Body of pancreas (tissue), 4 donors: ENCODE data around the gene RELL2. TPM values are rescaled to one million over a fixed set of nuclear protein-coding genes. Genes with fewer than 3 reads are reported as not detected.

ENCODE experiments used
- ATAC-seq: fragments of 150-250 bp; one replicate; pipeline ENCODE4 v1.9.1; 2016
- DNase-seq, 4 donors: peaks; one replicate each; pipeline ENCODE4 v3.0.0-alpha.2; 2019
- H3K27ac ChIP-seq, 4 donors: fragments of 200-600 bp; sonication (generic); 1 replicate in 3 of 4; 2 replicates in 1 of 4; pipeline versions ENCODE4 v1.5.1 to v1.6.1; 2016 to 2019; ENCODE audit warnings: mild to moderate bottlenecking in 1 of 4, mixed read lengths in 1 of 4, moderate library complexity in 1 of 4
- H3K27me3 ChIP-seq, 2 donors: fragments of 200-600 bp; sonication (generic); one replicate each; pipeline ENCODE4 v1.6.0; 2016; ENCODE audit warnings: mild to moderate bottlenecking in 1 of 2
- H3K36me3 ChIP-seq, 2 donors: fragments of 200-600 bp; sonication (generic); replicated peaks in 1 of 2; 2 replicates each; pipeline ENCODE4 v1.5.1; 2016; ENCODE audit warnings: low read depth in 2 of 2; ENCODE audit not compliant: insufficient read depth in 1 of 2
- H3K4me1 ChIP-seq: fragments of 200-600 bp; sonication (generic); one replicate; pipeline ENCODE4 v1.6.0; 2016
- H3K4me3 ChIP-seq, 2 donors: fragments of 200-600 bp; sonication (generic); 1 replicate in 1 of 2; 2 replicates in 1 of 2; pipeline ENCODE4 v1.5.1; 2016 to 2019
- H3K9me3 ChIP-seq, 3 donors: fragments of 200-600 bp; sonication (generic); 1 replicate in 2 of 3; 2 replicates in 1 of 3; pipeline ENCODE4 v1.5.1; 2016
- CTCF ChIP-seq, 7 experiments: fragments of 450-650 bp in 4 of 7; fragments of 200-600 bp in 3 of 7; sonication (generic) in 3 of 7; IDR thresholded peaks; one replicate each; pipeline ENCODE4 v1.5.1; 2016 to 2019; ENCODE audit warnings: antibody characterized with exemption in 7 of 7
- POLR2A ChIP-seq, 3 donors: fragments of 450-650 bp; IDR thresholded peaks; one replicate each; pipeline ENCODE4 v1.6.1; 2016; ENCODE audit warnings: antibody characterized with exemption in 3 of 3, mild to moderate bottlenecking in 2 of 3
- WGBS, 2 donors: methylation state at CpG; one replicate each; pipeline ENCODE4 v1.1.5; 2017; 5-methylcytosine and 5-hydroxymethylcytosine counted together
- intact Hi-C: fragments of 100-400 bp; cut with DNase I; formaldehyde crosslinking; loops from one replicate; pipeline ENCODE4 v1.15.1; 2023
- total RNA-seq, 2 donors: library from RNA; depleted of rRNA; stranded (reverse); fragments of >200 nt; gene quantifications; one replicate each; pipeline ENCODE4 v1.1.0, GENCODE V29; 2016

Gene RELL2
- total RNA-seq, 2 donors from 2014 or later: 2.9 to 8.9 TPM

- WGBS, 2 donors: 57 to 65% methylated on average over 8 to 12 of the region's 19 CpGs
- Histone ChIP-seq H3K4me3 (no peak overlapping the region), H3K36me3 (no peaks in the 10 kb centered on the region), H3K27ac (no peak overlapping the region), H3K9me3 (no peaks in the 10 kb centered on the region), H3K4me1 (no peaks in the 10 kb centered on the region), H3K27me3 (no peaks in the 10 kb centered on the region)
- ATAC-seq (no peak), DNase-seq (no peak)
- TF ChIP-seq POLR2A (IDR thresholded peaks at IDR 0.05): no peak
- TF ChIP-seq CTCF (IDR thresholded peaks at IDR 0.05): no peak
- intact Hi-C loops: no loop called here
Measured at GRCh38 chr5:141672841-141673813, 36.3 kb downstream of the RELL2 start.

GRCh38 chr5:141674747-141675146, 38.0 kb downstream of the RELL2 start:
- no peak for TF ChIP-seq CTCF (IDR thresholded peaks at IDR 0.05)
- no peak for TF ChIP-seq POLR2A (IDR thresholded peaks at IDR 0.05)
- Histone ChIP-seq H3K9me3 (no peaks in the 10 kb centered on the region), H3K27me3 (no peaks in the 10 kb centered on the region), H3K4me3 (no peak overlapping the region), H3K4me1 (no peaks in the 10 kb centered on the region), H3K36me3 (no peaks in the 10 kb centered on the region), H3K27ac (no peak overlapping the region)
- 65 to 72% methylated on average over 5 of the region's 5 CpGs for WGBS, 2 donors
- DNase-seq (no peak), ATAC-seq (no peak)
- intact Hi-C loops: no loop called here

GRCh38 chr5:141675672-141676071, 38.9 kb downstream of the RELL2 start:
- DNase-seq: no peak
- 68 to 72% methylated on average over 4 of the region's 4 CpGs for WGBS, 2 donors
- ATAC-seq: no peak
- no peak overlapping the region for H3K27ac ChIP-seq
- H3K36me3 ChIP-seq: no peaks in the 10 kb centered on the region
- TF ChIP-seq CTCF (IDR thresholded peaks at IDR 0.05) (no peak), POLR2A (IDR thresholded peaks at IDR 0.05) (no peak)
- H3K4me3 ChIP-seq: no peak overlapping the region
- no peaks in the 10 kb centered on the region for H3K27me3 ChIP-seq
- H3K4me1 ChIP-seq: no peaks in the 10 kb centered on the region
- H3K9me3 ChIP-seq: no peaks in the 10 kb centered on the region
- intact Hi-C loops: no loop called here

GRCh38 chr5:141677415-141677814, 40.6 kb downstream of the RELL2 start:
- Histone ChIP-seq H3K4me3 (no peak overlapping the region), H3K4me1 (peaks cover 10% of the 10 kb centered on the region), H3K27me3 (no peaks in the 10 kb centered on the region), H3K9me3 (no peaks in the 10 kb centered on the region), H3K27ac (no peak overlapping the region), H3K36me3 (no peaks in the 10 kb centered on the region)
- no peak for TF ChIP-seq POLR2A (IDR thresholded peaks at IDR 0.05)
- TF ChIP-seq CTCF (IDR thresholded peaks at IDR 0.05): no peak
- intact Hi-C loops: no loop called here
- ATAC-seq (no peak), DNase-seq (no peak)

- 85% methylated on average over 4 to 16 of the region's 16 CpGs for WGBS, 2 donors
- DNase-seq (no peak), ATAC-seq (no peak)
- Histone ChIP-seq H3K4me1 (peaks cover 13% of the 10 kb centered on the region), H3K9me3 (no peaks in the 10 kb centered on the region), H3K4me3 (no peak overlapping the region), H3K27ac (no peak overlapping the region), H3K27me3 (no peaks in the 10 kb centered on the region), H3K36me3 (no peaks in the 10 kb centered on the region)
- TF ChIP-seq POLR2A (IDR thresholded peaks at IDR 0.05) (no peak), CTCF (IDR thresholded peaks at IDR 0.05) (no peak)
- intact Hi-C loops: no loop called here
Measured at GRCh38 chr5:141680178-141680577, 43.4 kb downstream of the RELL2 start.
